COR-L47 (cell line): Measurements from ENCODE around the gene PICALM.

ENCODE experiments used
- DNase-seq: peaks from one replicate; lab custom pipeline; 2025; lab: John Stamatoyannopoulos, UW

PICALM gene

GRCh38 chr11:86050196-86050709 is 18.6 kb downstream of the PICALM start:
- no peak for DNase-seq

- no peak for DNase-seq
Measured at GRCh38 chr11:86047275-86047991, 21.5 kb downstream of the PICALM start.

- no peak for DNase-seq
Measured at GRCh38 chr11:86046116-86046515, 22.8 kb downstream of the PICALM start.

- no peak for DNase-seq
Measured at GRCh38 chr11:86043765-86044503, 24.9 kb downstream of the PICALM start.

GRCh38 chr11:86041975-86042378 is 26.9 kb downstream of the PICALM start:
- DNase-seq, result peak; percentile 69

- no peak for DNase-seq
Measured at GRCh38 chr11:86040919-86041850, 27.7 kb downstream of the PICALM start.

GRCh38 chr11:86039094-86039493 is 29.8 kb downstream of the PICALM start:
- DNase-seq, result no peak

GRCh38 chr11:86037743-86038142 is 31.1 kb downstream of the PICALM start:
- no peak for DNase-seq

GRCh38 chr11:86035920-86036319 is 33.0 kb downstream of the PICALM start:
- DNase-seq, result no peak

GRCh38 chr11:86035164-86035563 is 33.7 kb downstream of the PICALM start:
- DNase-seq, result no peak

GRCh38 chr11:86034710-86035109 is 34.2 kb downstream of the PICALM start:
- DNase-seq, result peak; percentile 9

- no peak for DNase-seq
Measured at GRCh38 chr11:86021377-86021776, 47.5 kb downstream of the PICALM start.

- no peak for DNase-seq
Measured at GRCh38 chr11:86018249-86018648, 50.6 kb downstream of the PICALM start.

GRCh38 chr11:86016451-86016850 is 52.4 kb downstream of the PICALM start:
- DNase-seq, result no peak

GRCh38 chr11:86015699-86016098 is 53.2 kb downstream of the PICALM start:
- DNase-seq, result no peak

GRCh38 chr11:86014221-86014620 is 54.7 kb downstream of the PICALM start:
- no peak for DNase-seq

GRCh38 chr11:86013713-86014112 is 55.2 kb downstream of the PICALM start:
- DNase-seq, result no peak

- no peak for DNase-seq
Measured at GRCh38 chr11:86011175-86011574, 57.7 kb downstream of the PICALM start.

- DNase-seq, result no peak
Measured at GRCh38 chr11:86003654-86004053, 65.2 kb downstream of the PICALM start.

GRCh38 chr11:86002431-86002830 is 66.5 kb downstream of the PICALM start:
- no peak for DNase-seq

GRCh38 chr11:85991508-85991907 is 77.4 kb downstream of the PICALM start:
- no peak for DNase-seq

- DNase-seq, result no peak
Measured at GRCh38 chr11:85989746-85990145, 79.1 kb downstream of the PICALM start.
